K562 (cell line): ENCODE measurements around the gene ARV1. TPM values are rescaled to one million over a fixed set of nuclear protein-coding genes. Genes with fewer than 3 reads are reported as not detected.

Source experiments
- CBX2 ChIP-seq: fragments of 200-600 bp; sonication (generic); IDR thresholded peaks from one replicate; pipeline ENCODE4 v1.6.1; 2012; ENCODE audit warnings: mild to moderate bottlenecking, low read length, inconsistent platforms; ENCODE audit not compliant: insufficient read depth, poor library complexity, severe bottlenecking
- COPS2 ChIP-seq: fragments of 450-650 bp; conservative IDR thresholded peaks from 2 replicates; pipeline ENCODE4 v1.6.1; 2016; ENCODE audit warnings: mild to moderate bottlenecking, moderate library complexity
- ELF4 ChIP-seq: fragments of 450-650 bp; formaldehyde crosslinking; IDR thresholded peaks from 2 replicates; pipeline ENCODE4 v1.4.0; 2022; ENCODE audit warnings: missing genetic modification characterization
- PHTF2 ChIP-seq: fragments of 250-450 bp; sonication (Bioruptor Pico); IDR thresholded peaks from 2 replicates; pipeline ENCODE4 v1.5.0; 2021; ENCODE audit warnings: mild to moderate bottlenecking
- RBBP5 ChIP-seq: fragments of 200-600 bp; sonication (generic); IDR thresholded peaks from 2 replicates; pipeline ENCODE4 v1.6.1; 2012; ENCODE audit warnings: borderline replicate concordance, mild to moderate bottlenecking, low read length, control low read depth, inconsistent platforms; ENCODE audit not compliant: insufficient read depth, poor library complexity, severe bottlenecking
- SIN3B ChIP-seq: fragments of 450-650 bp; IDR thresholded peaks from 2 replicates; pipeline ENCODE4 v1.6.1; 2017; ENCODE audit warnings: low read depth, mild to moderate bottlenecking, moderate library complexity
- polyA plus RNA-seq, 8 experiments: library from polyadenylated mRNA; depleted of rRNA in 4 of 8; stranded (reverse) in 5 of 8; unstranded in 3 of 8; fragments of >200 nt; fragmentation: Nextera tagmentation in 2 of 8; fragmentation: Illumina TruSeq in 1 of 8; extraction: Ambion mirVana in 2 of 8; extraction: Trizol in 1 of 8; gene quantifications; 2 replicates each; pipeline versions ENCODE4 v1.2.1 to v1.2.3, GENCODE V29; 2011 to 2014; ENCODE audit warnings: inconsistent platforms in 1 of 8, missing spikeins in 1 of 8
- total RNA-seq, 7 experiments: library from RNA; depleted of rRNA in 6 of 7; stranded (reverse); fragments of >200 nt in 6 of 7; fragmentation: Illumina TruSeq in 2 of 7; extraction: Trizol in 2 of 7; gene quantifications; 2 replicates each; pipeline versions ENCODE4 v1.2.1 to v1.2.3, GENCODE V29; 2011 to 2021; ENCODE audit warnings: low replicate concordance in 1 of 7
- TF ChIP-seq, protein P1 (sequence below), 2 experiments: fragments of 450-650 bp; formaldehyde crosslinking in 1 of 2; IDR thresholded peaks; 2 replicates each; pipeline versions ENCODE4 v1.4.0 to v1.6.1; 2014 to 2020; ENCODE audit warnings: mild to moderate bottlenecking in 2 of 2, borderline replicate concordance in 1 of 2, low read depth in 1 of 2
- TF ChIP-seq, protein P2 (sequence below): fragments of 250-450 bp; sonication (Bioruptor Pico); IDR thresholded peaks from 2 replicates; pipeline ENCODE4 v1.6.1; 2021; ENCODE audit warnings: mild to moderate bottlenecking
- TF ChIP-seq, protein P3 (sequence below): fragments of 250-450 bp; sonication (Bioruptor Pico); IDR thresholded peaks from 2 replicates; pipeline ENCODE4 v1.4.0; 2020
- TF ChIP-seq, protein P4 (sequence below): fragments of 450-650 bp; IDR thresholded peaks from 2 replicates; pipeline ENCODE4 v1.6.1; 2017; ENCODE audit warnings: antibody characterized with exemption

The ARV1 gene
- total and polyA plus RNA-seq, 9 of the 15 experiments (the other 6 are each of a cell fraction or from before 2014, with no cell fraction given): 54.8 to 139 (median 74.0) TPM

DNA sequence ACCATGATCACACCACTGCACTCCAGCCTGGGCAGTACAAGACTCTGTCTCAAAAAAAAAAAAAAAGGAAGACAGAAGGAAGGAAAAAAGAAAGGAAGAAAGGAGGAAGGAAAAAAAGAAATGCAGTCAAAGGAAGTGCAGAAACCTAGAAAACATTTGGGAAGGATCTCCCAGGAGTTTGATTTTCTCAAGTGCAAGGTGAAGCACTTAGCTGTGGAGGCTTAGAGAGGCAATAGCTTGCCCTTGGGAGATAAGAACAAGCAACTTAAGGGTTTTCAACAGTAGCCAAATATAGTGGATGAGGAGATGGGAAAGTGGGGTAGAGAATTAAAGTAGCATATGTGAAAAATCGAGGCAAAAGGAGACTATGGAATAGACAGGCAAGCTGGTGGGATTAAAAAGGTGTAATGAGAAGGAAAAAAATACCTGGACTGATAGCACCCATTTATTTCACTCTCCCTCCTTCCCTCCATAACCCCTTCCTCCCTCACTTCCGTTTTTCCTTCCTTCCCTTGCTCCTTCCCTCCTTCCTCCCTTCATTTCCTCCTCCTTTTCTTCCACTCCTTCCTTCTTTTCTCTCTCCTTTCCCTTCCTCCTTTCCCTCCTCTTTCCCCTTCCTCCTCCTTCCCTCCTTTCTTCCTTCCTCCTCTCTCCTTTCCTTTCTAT lies 68.0 kb downstream of the ARV1 start (continued):
- TF ChIP-seq, protein P1, sequence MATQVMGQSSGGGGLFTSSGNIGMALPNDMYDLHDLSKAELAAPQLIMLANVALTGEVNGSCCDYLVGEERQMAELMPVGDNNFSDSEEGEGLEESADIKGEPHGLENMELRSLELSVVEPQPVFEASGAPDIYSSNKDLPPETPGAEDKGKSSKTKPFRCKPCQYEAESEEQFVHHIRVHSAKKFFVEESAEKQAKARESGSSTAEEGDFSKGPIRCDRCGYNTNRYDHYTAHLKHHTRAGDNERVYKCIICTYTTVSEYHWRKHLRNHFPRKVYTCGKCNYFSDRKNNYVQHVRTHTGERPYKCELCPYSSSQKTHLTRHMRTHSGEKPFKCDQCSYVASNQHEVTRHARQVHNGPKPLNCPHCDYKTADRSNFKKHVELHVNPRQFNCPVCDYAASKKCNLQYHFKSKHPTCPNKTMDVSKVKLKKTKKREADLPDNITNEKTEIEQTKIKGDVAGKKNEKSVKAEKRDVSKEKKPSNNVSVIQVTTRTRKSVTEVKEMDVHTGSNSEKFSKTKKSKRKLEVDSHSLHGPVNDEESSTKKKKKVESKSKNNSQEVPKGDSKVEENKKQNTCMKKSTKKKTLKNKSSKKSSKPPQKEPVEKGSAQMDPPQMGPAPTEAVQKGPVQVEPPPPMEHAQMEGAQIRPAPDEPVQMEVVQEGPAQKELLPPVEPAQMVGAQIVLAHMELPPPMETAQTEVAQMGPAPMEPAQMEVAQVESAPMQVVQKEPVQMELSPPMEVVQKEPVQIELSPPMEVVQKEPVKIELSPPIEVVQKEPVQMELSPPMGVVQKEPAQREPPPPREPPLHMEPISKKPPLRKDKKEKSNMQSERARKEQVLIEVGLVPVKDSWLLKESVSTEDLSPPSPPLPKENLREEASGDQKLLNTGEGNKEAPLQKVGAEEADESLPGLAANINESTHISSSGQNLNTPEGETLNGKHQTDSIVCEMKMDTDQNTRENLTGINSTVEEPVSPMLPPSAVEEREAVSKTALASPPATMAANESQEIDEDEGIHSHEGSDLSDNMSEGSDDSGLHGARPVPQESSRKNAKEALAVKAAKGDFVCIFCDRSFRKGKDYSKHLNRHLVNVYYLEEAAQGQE (IDR thresholded peaks at IDR 0.05; ENCODE audit: borderline replicate concordance): no peak
- TF ChIP-seq, protein P1 (CRISPR knock-in tag; IDR thresholded peaks at IDR 0.05; ENCODE audit: low read depth): no peak
- TF ChIP-seq ELF4 (peak; percentile 85), COPS2 (no peak), SIN3B (no peak), RBBP5 (no peak), PHTF2 (CRISPR knock-in tag) (no peak), CBX2 (no peak)
- TF ChIP-seq, protein P2, sequence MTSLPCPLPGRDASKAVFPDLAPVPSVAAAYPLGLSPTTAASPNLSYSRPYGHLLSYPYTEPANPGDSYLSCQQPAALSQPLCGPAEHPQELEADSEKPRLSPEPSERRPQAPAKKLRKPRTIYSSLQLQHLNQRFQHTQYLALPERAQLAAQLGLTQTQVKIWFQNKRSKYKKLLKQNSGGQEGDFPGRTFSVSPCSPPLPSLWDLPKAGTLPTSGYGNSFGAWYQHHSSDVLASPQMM (CRISPR knock-in tag): no peak
- TF ChIP-seq, protein P3, sequence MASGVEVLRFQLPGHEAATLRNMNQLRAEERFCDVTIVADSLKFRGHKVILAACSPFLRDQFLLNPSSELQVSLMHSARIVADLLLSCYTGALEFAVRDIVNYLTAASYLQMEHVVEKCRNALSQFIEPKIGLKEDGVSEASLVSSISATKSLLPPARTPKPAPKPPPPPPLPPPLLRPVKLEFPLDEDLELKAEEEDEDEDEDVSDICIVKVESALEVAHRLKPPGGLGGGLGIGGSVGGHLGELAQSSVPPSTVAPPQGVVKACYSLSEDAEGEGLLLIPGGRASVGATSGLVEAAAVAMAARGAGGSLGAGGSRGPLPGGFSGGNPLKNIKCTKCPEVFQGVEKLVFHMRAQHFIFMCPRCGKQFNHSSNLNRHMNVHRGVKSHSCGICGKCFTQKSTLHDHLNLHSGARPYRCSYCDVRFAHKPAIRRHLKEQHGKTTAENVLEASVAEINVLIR (CRISPR knock-in tag): no peak
- TF ChIP-seq, protein P4, sequence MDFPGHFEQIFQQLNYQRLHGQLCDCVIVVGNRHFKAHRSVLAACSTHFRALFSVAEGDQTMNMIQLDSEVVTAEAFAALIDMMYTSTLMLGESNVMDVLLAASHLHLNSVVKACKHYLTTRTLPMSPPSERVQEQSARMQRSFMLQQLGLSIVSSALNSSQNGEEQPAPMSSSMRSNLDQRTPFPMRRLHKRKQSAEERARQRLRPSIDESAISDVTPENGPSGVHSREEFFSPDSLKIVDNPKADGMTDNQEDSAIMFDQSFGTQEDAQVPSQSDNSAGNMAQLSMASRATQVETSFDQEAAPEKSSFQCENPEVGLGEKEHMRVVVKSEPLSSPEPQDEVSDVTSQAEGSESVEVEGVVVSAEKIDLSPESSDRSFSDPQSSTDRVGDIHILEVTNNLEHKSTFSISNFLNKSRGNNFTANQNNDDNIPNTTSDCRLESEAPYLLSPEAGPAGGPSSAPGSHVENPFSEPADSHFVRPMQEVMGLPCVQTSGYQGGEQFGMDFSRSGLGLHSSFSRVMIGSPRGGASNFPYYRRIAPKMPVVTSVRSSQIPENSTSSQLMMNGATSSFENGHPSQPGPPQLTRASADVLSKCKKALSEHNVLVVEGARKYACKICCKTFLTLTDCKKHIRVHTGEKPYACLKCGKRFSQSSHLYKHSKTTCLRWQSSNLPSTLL: no peak; the same call in 1 of the 2 replicates
- TF ChIP-seq, all 486 proteins: peak for 101
